ENCODE measurements around the gene MBNL3.

- TF ChIP-seq POLR2A (IDR thresholded peaks at IDR 0.05) (no peak), CTCF (IDR thresholded peaks at IDR 0.05) (no peak), EP300 (IDR thresholded peaks at IDR 0.05) (no peak)
Measured at GRCh38 chrX:132501606-132502005, 12.8 kb upstream of the MBNL3 start.
